Stimulated activated CD4-positive, alpha-beta T cell treated with anti-CD3 and anti-CD28 coated beads, Interleukin-12 subunit alpha, Interleukin-12 subunit beta, amount 100 ng/mL, for 4 hours (primary cell): Measurements from ENCODE around the gene MCM3.

ENCODE experiments used
- DNase-seq: peaks from one replicate; pipeline ENCODE4 v3.0.0-alpha.2; 2020

MCM3 gene

DNA sequence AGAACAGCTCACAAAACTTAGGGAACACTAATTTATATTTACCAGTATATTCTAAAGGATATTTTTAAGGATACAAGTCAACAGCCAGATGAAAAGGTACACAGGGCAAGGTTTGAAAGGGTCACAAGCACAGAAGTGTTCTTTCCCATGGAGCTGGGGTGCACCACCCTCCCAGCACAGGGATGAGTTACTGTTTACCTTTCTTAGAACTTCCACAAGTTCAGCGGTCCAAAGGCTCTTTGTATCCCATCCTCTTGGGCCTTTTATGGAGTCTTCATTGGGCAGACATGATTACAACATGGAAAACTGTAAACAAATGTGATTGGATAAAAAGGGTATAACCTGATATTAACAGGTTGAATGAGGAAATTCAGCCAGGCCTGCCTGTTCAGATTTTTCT is 39.1 kb downstream of the MCM3 start:
- DNase-seq: no peak

DNA sequence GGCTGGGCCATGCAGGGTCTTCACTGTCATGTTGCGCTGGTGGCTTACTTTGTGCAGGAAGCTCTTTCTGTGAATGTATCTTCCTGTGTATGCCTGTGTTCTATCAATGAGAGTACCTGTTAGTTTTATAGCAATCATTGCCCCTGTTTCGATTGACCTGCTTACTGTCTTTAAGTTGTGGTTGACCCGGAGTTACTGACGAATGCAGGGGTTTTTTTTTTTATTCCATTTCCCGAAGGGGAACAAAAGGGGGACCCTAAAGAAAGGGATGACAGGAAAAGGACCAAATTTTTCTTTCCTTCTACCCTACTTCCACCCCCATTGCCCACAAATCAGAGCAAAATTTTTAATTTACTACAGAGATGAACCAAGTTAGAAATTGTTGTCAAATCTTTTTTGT is 40.1 kb downstream of the MCM3 start, which contains the start of gene IL17F:
IL17F (minus strand) TSS at position 101 of the 400 bp plus-strand sequence; CDS start at position 30, 71 bp downstream.
- DNase-seq: no peak

DNA sequence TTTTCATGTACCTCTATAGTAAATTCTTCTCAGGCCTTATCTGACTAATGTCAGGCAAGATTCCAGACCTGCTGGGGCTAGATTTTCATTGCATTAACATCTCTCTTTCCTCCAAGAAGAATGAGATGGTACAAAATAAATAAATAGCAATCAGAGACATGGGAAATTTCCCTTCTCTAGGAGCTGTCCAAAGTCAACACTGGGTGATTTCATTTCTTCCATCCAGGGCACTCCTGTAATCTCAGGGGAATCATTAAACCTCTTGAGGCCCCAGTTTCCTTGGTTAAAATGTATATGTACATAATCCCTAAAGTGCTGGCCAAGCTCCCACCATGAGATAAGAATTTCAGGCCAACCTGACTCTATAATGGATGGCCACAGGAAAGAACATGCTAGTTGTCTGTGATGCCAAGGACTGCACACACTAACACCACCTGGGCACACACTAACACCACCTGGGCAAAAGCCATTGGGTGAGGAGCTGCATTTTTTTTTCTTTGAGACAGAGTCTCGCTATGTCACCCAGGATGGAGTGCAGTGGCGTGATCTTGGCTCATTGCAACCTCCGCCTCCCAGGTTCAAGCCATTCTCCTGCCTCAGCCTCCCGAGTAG is 41.2 kb downstream of the MCM3 start:
- DNase-seq: no peak

DNA sequence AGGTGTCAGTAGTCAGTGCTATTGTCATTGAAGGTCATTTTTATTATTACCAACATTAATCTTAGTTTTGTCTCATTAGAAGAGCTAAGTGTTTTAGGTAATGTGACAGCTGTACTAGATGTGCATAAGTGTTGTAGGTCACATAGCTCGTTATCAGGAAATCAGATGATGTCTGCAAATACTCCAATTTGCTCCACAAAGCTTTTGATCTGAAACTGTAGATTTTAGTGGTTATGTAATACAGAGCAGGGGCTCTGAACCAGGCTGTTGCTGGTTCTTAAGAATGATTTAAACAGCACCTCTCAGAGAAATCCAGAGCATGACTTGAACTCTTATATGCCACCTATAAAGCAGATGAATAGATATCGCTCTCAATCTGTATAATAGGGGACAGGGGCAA is 42.7 kb downstream of the MCM3 start:
- no peak for DNase-seq

DNA sequence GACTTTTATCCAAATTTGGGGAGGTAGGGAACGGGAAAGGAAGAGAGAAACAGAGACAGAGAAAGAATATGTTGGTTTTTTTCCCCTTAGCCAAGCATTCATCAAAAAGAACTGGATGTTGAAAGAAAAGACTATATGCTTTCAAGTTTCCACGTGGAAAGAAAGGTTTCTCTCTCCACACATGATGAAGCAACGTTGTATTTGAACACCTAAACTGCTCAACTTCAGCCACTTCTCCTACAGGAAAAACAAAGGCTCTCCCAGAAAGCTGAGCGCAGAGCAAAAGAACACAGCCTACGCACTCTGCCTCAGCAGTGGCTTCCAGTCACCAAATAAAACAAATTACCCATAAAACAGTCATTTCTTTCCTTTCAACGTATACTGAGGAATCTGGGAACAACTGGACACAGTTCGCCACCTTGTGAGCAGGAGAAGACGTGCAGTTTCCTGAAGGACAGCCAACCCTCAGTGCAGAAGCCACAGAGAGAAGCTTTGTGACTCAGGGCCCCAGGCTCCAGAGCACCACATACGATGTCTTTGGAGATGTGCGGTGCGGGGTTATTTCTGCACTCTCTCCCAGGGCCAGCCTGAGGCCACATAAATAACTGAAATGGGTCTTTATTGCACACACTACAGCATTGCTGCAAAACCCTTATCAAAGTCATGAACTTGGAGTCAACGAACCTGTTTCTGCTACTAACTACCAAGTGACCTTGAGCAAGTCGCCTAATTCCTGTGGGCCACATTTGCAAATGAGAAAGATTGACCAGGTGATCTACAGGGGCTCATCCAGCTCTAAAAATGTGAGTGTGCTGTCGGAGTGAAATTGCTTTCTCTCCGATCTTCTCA is 50.3 kb downstream of the MCM3 start:
- no peak for DNase-seq

DNA sequence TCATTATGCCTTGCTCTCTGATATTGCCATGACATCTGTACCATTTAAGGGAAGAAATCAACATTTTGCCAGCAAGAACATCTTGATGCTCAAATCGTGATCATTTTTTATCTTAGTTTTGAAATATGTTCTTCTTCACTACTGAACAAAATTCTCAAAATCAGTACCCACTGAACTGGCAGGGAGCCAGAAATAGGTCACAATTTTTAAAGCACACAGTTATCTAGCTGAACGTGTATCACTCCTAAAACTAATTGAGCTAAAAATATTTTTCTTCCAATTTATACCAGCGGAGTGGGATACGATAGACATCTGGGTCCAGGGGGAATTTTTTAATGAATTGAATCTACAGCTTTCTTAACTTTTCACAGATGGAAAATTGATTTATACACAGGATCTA is 51.5 kb downstream of the MCM3 start:
- no peak for DNase-seq

DNA sequence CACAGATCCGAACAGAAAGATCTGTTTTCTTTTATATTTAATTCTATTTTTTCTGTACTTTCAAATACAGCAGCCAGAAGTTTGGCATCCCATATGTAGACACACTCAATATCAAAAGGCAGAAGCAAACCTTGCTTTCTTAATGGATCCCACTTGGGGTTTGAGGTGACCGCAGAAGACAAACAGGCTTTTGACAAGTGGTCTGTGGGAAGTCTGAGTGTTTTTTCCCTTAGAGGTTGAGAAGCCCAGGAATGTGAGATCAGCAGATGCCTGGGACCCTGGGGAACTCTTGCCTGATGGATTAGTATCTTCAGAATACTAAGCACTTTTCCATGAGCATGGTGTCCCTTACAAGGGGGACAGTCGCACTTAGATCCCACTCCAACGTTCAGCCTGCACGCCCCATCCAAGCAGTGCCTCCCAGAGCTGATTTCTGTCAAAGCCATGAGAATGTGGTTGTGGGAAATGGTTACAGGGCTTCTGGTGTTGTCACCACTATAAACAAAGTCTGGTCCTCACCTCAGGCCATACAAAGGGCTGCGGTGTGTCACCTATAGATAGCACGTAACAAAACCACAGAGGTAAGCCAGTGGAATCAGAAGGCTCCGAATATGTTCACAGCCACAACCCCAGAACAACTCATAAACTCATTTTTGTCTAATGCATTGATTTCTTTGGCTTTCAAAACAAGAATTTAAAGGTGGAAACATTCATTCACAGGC is 53.0 kb downstream of the MCM3 start:
- DNase-seq: no peak

DNA sequence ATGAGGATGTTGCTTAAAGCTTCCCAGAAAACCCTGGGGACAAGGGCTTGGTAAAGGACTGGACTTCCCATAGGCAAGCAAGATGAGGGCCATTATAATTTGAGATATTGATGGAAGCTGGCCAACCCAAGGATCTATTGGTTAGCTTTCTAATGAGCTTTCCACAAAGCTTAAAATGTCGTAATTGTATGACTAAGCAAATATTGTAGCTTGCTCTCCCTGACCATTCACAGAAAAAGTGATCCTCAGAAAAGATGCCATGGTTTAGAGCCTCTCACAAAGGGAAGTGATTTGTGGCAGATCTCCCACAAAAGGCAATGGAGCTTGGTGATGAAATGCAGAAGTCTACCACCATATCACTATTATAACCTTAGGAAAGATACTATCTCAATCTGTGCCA is 53.9 kb downstream of the MCM3 start:
- no peak for DNase-seq

DNA sequence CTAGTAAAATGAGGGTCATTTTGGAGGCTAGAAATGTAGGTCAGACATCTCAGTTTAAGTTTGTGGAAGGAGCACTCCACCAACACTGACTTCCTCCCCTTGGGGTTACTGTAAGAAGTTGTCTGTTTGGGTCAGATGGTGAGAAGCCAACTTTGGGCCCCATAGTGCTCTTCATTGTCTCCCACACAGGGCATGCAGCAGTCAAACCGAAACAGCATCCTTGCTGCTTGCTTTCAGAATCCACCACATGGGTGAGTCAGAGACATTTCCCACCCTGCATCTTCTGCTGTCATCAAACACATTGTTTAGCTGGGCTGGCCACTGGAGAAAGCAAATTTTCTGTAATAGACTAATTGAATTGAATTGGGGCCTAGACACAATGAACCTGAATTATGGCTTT is 57.0 kb downstream of the MCM3 start:
- peak; percentile 39 for DNase-seq

DNA sequence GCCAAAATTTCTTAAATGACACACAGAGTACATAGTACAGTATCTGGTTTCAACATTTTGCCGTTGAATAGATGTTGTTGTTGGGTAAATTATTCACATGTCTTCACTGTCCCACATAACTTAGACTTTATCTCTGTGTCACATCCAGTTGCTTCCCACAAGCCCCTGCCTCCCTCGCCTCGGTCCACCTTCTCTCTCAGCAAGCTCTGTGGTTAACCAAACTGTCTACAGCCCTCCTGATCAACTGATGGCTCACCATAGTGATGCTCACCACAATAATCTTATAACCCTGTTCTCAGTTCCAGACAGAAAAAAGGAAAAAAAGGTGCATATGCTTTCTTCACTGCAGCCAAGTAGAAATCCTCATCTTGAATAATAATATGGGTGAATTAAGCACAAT is 63.2 kb downstream of the MCM3 start:
- DNase-seq: no peak

DNA sequence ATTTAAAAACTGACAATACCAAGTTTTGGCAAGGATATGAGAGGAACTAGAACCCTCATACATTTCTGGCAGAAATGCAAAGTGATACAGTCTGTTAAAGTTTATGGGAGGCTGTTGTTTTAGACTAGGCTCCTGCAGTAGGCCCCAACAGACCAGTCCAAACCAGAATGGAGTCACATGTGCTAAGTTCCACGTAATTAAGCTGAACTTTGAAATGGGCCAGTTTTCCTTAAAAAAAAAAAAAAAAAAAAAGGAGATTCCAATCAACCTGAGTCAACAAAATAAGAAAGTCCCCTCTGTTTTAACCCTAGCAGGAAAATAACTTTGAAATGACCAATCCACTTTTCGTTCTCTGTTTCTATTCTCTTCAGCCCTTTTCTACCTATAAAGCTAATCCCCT is 66.8 kb downstream of the MCM3 start:
- no peak for DNase-seq

DNA sequence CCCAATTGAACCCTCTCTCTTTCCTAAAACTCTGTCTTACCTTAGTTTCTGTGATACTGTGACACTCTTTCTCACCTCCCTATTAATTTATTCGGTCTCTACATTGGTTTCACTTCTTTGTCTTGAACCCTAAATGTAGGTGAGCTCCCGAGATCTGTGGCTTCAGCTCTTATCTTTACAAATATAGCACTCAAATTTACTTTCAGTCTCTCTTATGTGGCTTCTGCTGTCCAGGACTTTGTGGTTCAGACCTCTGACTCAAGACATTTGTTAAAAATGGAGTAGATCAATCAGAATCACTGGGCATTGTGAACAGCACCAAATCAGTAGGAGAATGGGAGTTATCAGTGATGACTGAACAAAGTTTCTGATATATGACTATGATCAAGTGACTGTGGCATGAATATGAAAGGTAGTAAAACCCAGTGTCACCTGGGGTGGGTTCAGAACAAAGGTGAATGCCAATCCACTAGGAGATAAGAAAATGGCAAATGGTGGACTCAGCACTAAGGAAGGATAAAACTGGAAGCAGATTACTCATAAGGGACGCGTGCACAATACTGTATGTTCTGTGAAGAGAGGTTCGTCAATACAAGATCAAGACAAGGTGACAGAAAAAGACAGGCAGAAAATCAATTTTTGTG is 67.5 kb downstream of the MCM3 start:
- DNase-seq: no peak

DNA sequence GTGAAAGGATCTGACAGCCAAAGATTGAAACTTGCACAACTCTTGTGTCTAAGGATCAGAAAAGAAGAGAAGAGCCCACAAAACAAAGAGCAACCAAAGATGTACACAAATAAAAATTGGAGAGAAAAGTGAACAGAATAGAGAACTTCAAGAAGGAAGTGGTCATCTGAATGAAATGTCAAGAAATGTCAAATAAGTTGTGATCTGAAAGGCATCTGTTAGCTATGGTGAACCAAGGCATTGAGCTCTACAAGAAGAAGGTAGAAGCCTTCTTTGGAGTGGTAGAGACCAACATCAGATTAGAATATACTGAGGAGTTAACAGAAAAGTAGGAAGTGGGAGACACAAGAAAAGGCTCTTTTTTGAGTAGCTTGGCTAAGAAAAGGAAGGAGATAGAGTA is 68.8 kb downstream of the MCM3 start:
- DNase-seq: no peak
